Measurements from ENCODE around the gene MUCL3.

DNA sequence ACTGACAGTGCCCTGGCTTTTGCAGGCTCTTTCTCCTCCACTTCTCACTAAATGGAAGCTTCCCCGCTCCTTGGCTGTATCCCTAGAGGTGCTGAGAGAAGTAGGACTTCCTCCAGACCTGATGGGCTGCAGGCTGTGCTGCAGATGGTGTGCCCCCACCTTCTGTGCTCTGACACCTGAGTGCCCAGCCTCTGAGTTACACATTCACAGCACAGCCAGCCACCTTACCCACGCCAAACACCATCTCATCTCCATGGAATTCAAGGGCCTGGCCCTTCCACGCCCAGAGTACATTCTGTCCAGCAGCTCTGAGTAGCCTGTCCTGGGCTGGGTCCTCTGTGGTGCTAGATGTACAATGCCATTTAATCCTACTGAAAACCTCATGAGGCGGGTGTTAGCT lies 14.1 kb upstream of the MUCL3 start:
- TF ChIP-seq POLR2A (IDR thresholded peaks at IDR 0.05; ENCODE audit: low read depth) (no peak), POLR2AphosphoS5 (IDR thresholded peaks at IDR 0.05) (no peak)
- TF ChIP-seq, protein P1, sequence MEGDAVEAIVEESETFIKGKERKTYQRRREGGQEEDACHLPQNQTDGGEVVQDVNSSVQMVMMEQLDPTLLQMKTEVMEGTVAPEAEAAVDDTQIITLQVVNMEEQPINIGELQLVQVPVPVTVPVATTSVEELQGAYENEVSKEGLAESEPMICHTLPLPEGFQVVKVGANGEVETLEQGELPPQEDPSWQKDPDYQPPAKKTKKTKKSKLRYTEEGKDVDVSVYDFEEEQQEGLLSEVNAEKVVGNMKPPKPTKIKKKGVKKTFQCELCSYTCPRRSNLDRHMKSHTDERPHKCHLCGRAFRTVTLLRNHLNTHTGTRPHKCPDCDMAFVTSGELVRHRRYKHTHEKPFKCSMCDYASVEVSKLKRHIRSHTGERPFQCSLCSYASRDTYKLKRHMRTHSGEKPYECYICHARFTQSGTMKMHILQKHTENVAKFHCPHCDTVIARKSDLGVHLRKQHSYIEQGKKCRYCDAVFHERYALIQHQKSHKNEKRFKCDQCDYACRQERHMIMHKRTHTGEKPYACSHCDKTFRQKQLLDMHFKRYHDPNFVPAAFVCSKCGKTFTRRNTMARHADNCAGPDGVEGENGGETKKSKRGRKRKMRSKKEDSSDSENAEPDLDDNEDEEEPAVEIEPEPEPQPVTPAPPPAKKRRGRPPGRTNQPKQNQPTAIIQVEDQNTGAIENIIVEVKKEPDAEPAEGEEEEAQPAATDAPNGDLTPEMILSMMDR (IDR thresholded peaks at IDR 0.05): no peak
